GM19193 (cell line): ENCODE results near the gene PTGR1.

Experiments
- POLR2A ChIP-seq: IDR thresholded peaks from 4 replicates; pipeline ENCODE4 v1.6.1; 2011; ENCODE audit not compliant: insufficient read depth, insufficient read length; ENCODE audit errors: extremely low read depth

The PTGR1 gene

DNA sequence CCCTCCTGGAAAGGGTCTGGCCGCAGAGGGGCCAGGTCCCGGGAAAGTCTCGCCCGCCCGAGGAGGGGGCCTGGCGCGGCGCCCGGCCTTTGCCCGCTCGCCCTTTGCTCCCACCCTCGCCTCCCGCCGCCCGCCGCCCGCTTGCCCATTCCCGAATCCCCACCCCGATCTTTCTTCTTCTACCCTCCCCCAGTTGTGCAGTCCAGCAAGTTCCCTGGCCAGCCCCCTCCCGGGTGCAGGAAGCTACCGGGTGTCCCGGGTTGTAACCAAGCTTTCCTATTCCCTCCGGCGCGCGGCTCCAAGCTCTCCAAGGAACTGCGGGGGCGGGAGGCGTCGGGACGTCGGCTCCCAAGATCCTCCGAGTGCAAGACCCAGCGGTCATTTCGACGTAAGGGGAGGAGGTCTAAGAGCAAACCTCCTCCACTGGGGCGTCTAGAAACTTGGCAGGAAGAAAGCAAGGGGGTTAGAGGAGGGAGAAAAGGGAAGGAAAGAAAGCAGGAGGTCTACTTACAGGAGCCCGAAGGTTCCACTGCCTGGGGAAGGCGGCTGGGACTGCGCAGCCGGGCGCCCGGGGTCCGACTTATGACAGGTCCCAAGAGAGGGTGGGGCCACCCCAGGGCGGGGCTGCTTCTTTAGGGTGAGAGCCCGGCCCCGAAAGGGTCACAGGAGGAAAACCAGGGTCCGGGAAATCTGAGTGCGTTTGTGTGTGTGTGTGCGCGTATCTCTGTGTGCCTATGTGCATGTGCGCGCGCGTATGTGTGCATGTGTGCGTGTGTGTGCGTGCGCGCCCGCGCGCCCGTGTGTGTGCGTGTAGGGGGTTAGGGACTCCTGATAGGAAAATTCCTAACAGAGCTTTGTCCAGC is at the start of gene PTGR1:
PTGR1 (minus strand) TSS at position 556 of the 863 bp plus-strand sequence. CDS start 2,225 bp downstream, outside the sequence.
- TF ChIP-seq POLR2A: no peak

DNA sequence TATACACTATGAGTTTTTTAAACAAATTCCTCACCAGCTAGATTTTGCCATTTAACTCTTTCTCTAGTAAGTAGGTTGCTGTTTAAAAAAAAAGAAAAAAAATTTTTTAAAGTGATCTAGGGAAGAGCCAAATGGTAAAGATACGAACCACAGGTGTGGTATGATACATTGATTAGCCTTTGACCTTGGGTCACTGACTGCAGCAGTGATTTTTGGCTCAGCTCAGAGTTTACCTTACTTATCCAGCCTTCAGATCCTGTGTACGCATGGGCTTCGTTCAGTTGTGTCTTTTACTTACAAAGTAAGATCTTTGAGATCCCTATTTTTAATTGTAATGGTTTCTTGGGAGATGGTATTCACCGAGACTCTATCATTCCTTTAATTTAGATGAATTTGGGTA is 49.6 kb upstream of the PTGR1 start:
- TF ChIP-seq POLR2A: no peak

DNA sequence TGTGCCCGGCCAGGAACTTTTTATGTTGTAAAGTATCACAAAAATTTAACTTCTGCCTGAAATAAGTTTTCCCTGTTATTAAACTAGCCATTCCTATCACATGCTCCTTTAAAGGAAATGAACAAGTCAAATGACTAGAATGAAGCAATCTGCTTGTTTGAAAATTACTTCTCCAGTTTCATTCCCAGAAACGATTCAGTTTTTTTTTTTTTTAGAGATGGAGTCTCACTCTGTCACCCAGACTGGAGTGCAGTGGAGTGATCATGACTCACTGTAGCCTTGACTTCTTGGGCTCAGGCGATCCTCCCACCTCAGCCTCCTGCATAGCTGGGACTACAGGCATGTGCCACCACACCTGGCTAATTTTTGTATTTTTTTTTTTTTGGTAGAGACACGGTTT is 48.6 kb upstream of the PTGR1 start:
- TF ChIP-seq POLR2A: no peak

DNA sequence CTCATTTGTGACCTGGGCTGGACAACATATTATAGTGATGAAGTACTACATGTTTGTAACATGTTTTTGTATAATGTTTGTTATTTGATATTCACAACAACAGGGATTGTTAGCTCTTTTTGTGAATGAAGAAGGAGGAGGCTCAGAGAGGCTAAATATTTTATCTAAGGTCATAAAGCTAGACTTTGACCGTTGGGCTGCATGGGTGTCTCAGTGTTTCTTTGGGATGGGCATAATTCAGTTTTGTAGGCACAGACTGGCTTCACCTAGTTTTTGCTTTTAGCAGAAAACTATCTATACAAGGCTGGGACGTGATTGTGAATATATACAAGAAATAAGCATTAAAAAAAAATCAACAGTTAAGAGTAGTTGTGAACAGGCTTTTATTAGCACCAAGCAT is 47.0 kb upstream of the PTGR1 start:
- no peak for TF ChIP-seq POLR2A

DNA sequence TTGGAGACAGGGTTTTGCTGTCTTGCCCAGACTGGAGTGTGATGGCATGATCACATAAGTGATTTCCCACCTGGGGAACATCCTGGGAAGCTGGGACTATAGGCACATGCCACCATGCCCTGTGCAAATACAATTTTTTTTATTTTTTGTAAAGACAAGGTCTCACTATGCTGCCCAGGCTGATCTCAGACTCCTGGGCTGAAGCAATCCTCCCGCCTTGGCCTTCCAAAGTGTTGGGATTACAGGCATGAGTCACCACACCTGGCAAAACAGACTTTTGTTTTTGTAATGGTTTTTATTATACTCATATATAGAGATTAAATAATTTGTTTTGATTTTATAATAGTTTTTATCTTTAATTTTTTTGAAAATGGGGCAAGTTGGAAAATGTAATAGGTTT is 46.4 kb upstream of the PTGR1 start:
- no peak for TF ChIP-seq POLR2A

DNA sequence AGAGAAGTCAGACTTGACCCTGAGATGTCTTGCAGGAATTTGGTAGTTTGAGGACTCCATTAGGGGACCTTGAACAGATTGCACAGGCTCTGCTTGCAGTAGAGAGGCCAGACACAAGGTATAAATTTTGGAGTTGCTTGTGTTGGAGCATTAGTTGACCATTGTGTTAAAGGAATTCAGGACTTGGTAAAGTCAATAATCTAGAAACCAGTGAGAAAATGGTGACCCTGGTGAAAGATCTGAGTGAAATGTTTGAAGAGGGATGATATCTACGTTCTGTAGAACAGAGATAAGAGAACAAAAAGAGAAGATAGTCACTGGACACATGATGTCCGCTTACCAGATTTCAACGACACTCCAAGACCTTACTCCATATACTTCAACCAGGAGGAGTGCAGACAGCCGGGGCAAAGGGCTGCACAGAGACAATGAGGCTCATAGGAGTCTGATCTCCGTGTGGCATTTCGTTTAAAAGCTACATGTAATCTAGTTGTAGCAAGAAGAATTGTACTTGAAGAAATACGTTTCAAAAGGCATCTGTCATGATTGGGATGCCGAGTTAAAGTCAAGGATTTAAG is 44.8 kb upstream of the PTGR1 start:
- no peak for TF ChIP-seq POLR2A

DNA sequence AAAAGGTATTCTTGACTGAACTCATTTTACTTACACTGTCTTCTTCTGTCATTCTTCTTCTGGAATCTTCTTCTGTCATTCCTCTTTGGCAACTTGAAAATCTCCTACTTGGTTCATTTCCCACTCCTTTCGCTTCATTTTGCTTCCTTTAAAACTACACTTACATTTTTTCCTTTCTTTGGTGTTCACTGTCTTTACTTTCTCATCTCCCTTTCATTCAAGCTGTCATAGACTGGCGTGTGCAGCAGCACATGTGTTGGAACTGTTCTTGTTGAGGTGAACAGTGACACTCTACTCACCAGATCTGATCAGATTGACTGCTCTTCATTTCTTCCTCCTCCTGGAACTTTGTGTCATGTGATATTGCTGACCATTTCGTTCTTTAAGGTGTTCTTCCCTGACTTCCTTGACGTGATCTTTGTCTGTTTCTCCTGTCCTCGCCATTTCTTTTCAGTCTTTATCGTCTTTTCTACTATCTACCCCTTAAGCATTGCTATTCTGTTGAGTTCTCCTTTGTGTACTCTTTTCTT is 38.0 kb upstream of the PTGR1 start:
- TF ChIP-seq POLR2A: no peak

DNA sequence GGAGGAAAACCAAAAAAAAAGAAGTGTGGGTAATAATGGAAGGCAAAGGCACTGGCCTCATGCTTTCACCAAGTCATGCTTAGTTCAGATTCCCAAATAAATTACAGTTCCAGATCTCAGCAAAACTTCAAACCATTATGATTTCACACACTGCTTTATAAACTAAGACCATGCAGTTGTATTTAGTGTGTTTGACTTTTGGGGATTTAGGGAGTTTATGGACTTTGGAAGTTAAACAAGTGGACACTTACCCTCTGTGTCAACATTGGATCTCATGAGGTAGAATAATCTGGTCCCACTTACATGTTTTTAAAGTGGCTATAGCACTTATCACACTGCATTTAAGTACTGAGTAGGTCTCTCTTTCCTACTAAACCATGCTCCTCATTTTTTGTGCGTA is 35.4 kb upstream of the PTGR1 start:
- no peak for TF ChIP-seq POLR2A

DNA sequence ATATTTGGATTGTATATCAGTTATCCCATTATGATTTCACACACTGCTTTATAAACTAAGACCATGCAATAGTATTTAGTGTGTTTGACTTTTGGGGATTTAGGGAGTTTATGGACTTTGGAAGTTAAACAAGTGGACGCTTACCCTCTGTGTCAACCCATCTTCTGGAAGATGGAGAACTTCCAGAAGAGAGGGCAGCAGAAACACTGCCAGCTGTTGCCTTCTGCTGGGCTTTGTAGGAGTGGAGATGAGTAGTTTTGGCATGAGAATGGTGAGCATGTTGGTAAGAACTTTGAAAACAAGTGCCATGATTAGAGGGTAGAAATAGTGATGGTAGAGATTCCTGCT is 33.9 kb upstream of the PTGR1 start:
- TF ChIP-seq POLR2A: no peak

DNA sequence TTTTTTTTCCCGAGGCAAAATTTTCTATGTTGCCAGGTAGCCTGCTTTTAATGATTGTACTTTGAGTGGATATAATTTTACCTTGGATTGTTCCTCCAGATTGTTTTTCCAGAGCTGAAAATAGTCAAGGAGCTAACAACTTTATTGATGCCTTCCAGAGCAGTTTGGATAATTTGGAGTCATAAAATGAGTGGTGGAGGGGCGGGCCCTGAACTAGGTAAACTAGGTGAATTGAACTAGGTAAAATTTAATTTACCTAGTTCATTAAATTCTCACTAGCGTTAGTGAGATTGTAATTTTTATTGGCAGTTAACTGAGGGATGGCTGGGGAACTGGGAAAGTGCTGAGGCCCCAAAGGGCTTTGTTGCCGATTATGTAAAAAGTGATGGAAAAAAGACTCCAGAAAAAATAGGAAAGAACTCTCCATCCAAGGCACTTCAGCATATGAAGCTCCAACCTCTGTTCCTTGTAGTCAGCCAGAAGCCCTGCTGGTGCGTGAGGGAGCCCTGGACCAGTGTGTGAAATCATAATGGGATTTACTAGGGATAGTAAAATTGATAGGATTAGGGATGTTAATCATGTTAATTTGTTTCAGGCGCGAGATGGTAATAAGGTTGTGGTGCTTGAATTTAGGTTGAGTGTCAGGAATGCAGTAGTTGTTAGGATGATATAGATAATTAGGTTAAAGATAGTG is 33.4 kb upstream of the PTGR1 start:
- no peak for TF ChIP-seq POLR2A

DNA sequence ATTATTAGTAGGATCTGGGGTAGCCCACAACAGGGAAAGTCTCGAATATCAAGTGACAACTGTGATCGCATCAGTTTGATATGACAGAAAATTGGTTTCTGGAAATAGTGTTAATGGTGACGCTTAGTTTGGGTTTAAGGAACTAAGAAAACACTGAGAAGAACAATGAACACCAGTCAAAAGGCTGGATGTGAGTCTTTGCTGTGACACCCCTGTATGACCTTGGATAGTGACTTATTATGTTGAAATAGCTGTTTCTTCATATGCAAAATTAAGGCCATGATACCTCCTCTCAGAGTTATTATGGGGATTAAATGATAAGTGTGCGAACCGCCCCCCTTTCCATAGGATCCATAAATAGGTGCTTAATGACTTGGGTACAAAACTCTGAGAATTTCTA is 32.6 kb upstream of the PTGR1 start:
- no peak for TF ChIP-seq POLR2A

DNA sequence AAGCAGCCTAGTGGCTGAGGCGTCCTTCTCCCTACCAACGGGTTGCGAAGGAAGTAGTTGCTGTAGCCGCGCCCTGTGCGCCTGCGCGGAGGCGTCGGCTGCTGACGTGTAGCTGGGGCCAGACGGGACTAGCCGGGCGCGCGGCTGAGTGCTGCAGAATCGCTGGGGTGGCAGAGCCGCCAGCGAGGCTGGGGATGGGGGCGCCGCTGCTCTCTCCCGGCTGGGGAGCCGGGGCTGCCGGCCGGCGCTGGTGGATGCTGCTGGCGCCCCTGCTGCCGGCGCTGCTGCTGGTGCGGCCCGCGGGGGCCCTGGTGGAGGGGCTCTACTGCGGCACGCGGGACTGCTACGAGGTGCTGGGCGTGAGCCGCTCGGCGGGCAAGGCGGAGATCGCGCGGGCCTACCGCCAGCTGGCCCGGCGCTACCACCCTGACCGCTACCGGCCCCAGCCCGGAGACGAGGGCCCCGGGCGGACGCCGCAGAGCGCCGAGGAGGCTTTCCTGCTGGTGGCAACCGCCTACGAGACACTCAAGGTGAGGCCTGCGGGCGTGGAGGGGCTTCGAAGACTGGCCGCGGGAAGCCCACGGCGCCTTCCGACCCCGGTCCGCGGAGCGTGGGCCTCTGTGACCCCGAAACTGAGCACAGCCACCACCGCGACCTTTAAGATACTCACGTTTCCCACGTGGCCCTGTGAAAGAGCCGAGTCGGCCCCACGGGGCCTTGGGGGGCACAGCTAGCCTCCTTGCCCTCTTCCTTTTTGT is 31.9 kb upstream of the PTGR1 start, which contains the start of gene DNAJC25:
DNAJC25 (plus strand) TSS at position 121 of the 758 bp plus-strand sequence; CDS start at position 195, 74 bp downstream.
- TF ChIP-seq POLR2A: peak; percentile 100

DNA sequence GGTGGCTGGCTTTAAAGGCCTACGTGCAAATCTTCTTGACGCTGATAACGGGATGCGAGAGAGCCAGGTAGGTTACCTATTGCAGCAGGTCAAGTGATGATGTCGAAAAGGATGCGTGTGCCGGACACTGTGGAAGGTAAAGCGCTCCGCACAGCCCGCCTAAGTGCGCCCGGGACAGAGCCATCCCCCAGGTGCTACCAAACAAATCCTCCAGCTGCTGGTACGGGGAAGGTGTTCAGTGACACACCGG is 31.4 kb upstream of the PTGR1 start:
- no peak for TF ChIP-seq POLR2A

DNA sequence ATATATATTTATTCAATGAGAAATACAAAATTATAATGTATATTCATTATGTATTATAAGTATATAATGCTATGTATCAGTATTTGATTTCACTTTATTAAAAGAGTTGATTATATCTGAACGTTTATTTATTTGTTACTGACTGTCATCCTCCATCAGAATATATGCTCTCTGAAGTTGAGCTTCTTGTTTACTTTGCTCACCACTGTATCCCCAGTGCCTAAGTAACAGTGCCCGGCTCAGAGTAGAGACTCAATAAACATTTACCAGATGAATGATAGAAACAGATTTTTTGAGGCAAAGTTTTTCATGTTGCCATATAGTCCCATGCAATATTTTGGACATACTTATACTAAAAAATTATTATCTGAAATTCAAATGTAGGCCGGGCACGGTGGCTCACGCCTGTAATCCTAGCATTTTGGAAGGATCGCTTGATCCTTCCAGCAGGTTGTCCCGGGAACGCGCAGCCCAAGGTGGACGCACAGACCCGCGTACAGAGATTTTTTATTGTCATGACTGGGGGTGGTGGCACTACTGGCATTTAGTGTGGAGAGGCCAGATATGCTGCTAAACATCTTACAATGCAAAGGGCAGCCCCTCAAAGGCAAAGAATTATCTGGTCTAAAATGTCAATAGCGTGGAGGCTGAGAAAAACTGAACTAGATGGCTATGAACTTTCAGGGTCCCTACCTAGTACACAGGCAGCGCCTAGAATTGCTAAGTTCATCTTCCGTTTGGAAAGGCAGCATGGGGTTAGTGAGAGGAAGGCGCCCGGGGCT is 30.9 kb upstream of the PTGR1 start:
- no peak for TF ChIP-seq POLR2A
